Astrocyte (in vitro differentiated cells and primary cell): Measurements from ENCODE around the gene ZMYND8.

ENCODE experiments used
- CTCF ChIP-seq: IDR thresholded peaks from 2 replicates; pipeline ENCODE4 v1.5.1; 2011; ENCODE audit warnings: low read depth, mild to moderate bottlenecking, inconsistent platforms, low read length, moderate library complexity; ENCODE audit not compliant: insufficient read depth
- EZH2 ChIP-seq: IDR thresholded peaks from 2 replicates; pipeline ENCODE4 v1.6.1; 2012; ENCODE audit warnings: mild to moderate bottlenecking, low read length, inconsistent platforms; ENCODE audit not compliant: insufficient read depth

- TF ChIP-seq CTCF (no peak), EZH2 (no peak)
Observed at GRCh38 chr20:47306755-47307370, 49.6 kb downstream of the ZMYND8 start.
